SU-DHL-6 (cell line): ENCODE measurements around the gene SKIL.

ENCODE experiments used
- H2AFZ ChIP-seq: fragments of 200-600 bp; sonication (generic); 2 replicates; pipeline ENCODE4 v1.6.1; 2014; ENCODE audit warnings: low read depth, mild to moderate bottlenecking, moderate library complexity, mixed read lengths, antibody characterized with exemption, low read length; ENCODE audit not compliant: severe bottlenecking
- H3F3A ChIP-seq: fragments of 200-600 bp; shearing (Covaris generic); 2 replicates; pipeline ENCODE4 v1.6.0; 2016; ENCODE audit warnings: antibody characterized with exemption, mild to moderate bottlenecking; ENCODE audit not compliant: insufficient read depth
- H3K27ac ChIP-seq: fragments of 200-600 bp; sonication (generic); 2 replicates; pipeline ENCODE4 v1.5.1; 2016; ENCODE audit warnings: low read depth, mild to moderate bottlenecking, low read length, moderate library complexity, mixed read lengths
- H3K27me3 ChIP-seq: fragments of 200-600 bp; sonication (generic), shearing (Covaris generic); 2 replicates; pipeline ENCODE4 v1.6.0; 2014; ENCODE audit warnings: mild to moderate bottlenecking, low read length
- H3K36me3 ChIP-seq: fragments of 200-600 bp; sonication (generic); 2 replicates; pipeline ENCODE4 v1.6.1; 2014; ENCODE audit warnings: mild to moderate bottlenecking, low read length, mixed read lengths
- H3K4me2 ChIP-seq: fragments of 300-600, 200-600 bp; shearing (Covaris generic), sonication (generic); 2 replicates; pipeline ENCODE4 v1.6.0; 2014; ENCODE audit warnings: low read length, low read depth, mild to moderate bottlenecking; ENCODE audit not compliant: poor library complexity, severe bottlenecking
- H3K4me3 ChIP-seq: fragments of 200-600 bp; sonication (generic); 2 replicates; pipeline ENCODE4 v1.5.1; 2014; ENCODE audit warnings: antibody characterized with exemption, low read length, mild to moderate bottlenecking, mixed read lengths; ENCODE audit not compliant: insufficient read depth, poor library complexity, severe bottlenecking
- H3K79me2 ChIP-seq: fragments of 200-600 bp; sonication (generic); 2 replicates; pipeline ENCODE4 v1.6.1; 2014; ENCODE audit warnings: mild to moderate bottlenecking, low read length, moderate library complexity; ENCODE audit not compliant: insufficient read depth
- H3K9ac ChIP-seq: fragments of 200-600 bp; sonication (generic); 2 replicates; pipeline ENCODE4 v1.7.0; 2014; ENCODE audit warnings: mild to moderate bottlenecking, low read length
- H3K9me2 ChIP-seq: fragments of 200-600 bp; sonication (generic); replicated peaks from 2 replicates; pipeline ENCODE4 v1.6.1; 2014; ENCODE audit warnings: low read length; ENCODE audit not compliant: insufficient read depth
- H3K9me3 ChIP-seq: fragments of 200-600 bp; sonication (generic); 2 replicates; pipeline ENCODE4 v1.6.1; 2014; ENCODE audit warnings: low read length, mixed read lengths; ENCODE audit not compliant: insufficient read depth
- H4K20me1 ChIP-seq: fragments of 200-600 bp; sonication (generic); 2 replicates; pipeline ENCODE4 v1.6.1; 2014; ENCODE audit warnings: low read depth, mild to moderate bottlenecking, antibody characterized with exemption, low read length, moderate library complexity, mixed read lengths
- CTCF ChIP-seq: fragments of 200-600 bp; sonication (generic); IDR thresholded peaks from one replicate; pipeline ENCODE4 v1.5.1; 2017; ENCODE audit warnings: antibody characterized with exemption, mild to moderate bottlenecking, low read length, moderate library complexity; ENCODE audit not compliant: insufficient read depth, poor library complexity, severe bottlenecking
- EZH2phosphoT487 ChIP-seq: fragments of 200-600 bp; sonication (generic), shearing (Covaris generic); conservative IDR thresholded peaks from 2 replicates; pipeline ENCODE4 v1.6.1; 2018; ENCODE audit warnings: mild to moderate bottlenecking, antibody characterized with exemption, low read length, moderate library complexity, mixed read lengths

SKIL gene

DNA sequence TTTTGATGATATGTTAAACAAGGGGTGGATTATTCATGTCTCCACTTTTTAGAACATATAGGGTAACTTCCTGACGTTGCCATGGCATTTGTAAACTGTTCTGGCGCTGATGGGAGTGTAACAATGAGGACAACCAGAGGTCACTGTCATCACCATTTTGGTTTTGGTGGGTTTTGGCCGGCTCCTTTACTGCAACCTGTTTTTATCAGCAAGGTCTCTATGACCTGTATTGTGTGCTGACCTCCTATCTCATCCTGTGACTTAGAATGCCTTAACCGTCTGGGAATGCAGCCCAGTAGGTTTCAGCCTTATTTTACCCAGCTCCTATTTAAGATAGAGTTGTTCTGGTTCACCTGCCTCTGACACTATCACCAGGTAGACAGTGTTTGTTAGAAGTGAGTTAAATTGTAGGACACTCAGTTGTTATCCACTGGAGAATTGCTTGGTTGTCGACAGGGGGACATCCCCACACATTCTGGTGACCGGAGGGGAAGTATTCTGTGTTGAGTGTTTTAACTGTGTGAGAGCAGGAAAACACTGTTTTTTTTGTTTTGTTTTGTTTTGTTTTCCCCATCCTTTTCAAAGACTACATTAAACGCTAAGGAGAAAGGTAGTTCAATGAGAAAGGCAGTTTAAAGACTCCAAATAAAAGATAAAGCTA, 36.9 kb upstream of the SKIL start:
- Histone ChIP-seq H3K79me2 (no peaks in the 10 kb centered on the region), H2AFZ (no peak overlapping the region)
- TF ChIP-seq EZH2phosphoT487: no peak
- no peak for TF ChIP-seq CTCF

DNA sequence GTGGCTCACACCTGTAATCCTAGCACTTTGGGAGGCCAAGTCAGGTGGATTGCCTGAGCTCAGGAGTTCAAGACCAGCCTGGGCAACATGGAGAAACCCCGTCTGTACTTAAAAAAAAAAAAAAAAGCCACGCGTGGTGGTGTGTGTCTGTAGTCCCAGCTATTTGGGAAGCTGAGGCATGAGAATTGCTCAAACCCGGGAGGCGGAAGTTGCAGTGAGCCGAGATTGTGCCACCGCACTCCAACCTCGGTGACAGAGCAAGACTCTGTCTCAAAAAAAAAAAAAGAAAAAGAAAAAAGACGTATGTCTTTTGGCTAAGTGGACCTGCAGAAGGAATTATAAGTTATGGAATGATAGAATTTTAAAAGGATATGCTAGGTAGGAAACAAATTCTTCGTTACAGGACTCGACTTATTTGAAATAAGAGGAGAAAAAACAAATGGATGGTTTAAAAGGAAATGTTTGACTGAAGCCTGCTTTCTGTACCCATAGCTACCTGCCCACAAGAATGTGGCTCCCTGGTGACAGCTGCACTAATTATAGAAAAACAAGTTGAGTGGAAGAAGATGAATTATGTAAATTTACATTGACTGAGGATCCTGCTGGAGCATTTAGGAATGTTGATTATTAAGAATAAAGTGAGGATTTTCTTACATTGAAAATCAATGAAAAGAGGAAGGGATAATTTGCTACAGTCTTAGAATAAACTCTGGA, 36.0 kb upstream of the SKIL start:
- Histone ChIP-seq H3K9me3 (no peaks in the 10 kb centered on the region), H4K20me1 (no peaks in the 10 kb centered on the region), H3K4me3 (no peak overlapping the region), H3K36me3 (no peaks in the 10 kb centered on the region), H3F3A (no peaks in the 10 kb centered on the region), H2AFZ (no peak overlapping the region), H3K4me2 (no peak overlapping the region), H3K9ac (no peak overlapping the region), H3K79me2 (no peaks in the 10 kb centered on the region), H3K27ac (no peak overlapping the region), H3K27me3 (no peaks in the 10 kb centered on the region), H3K9me2 (no peaks in the 10 kb centered on the region)
- TF ChIP-seq CTCF (no peak), EZH2phosphoT487 (no peak)

More for the DNA sequence above, 36.9 kb upstream of the SKIL start:
- Histone ChIP-seq H3K9me2 (no peaks in the 10 kb centered on the region), H3F3A (no peaks in the 10 kb centered on the region), H3K4me3 (no peak overlapping the region), H3K36me3 (no peaks in the 10 kb centered on the region), H3K27ac (no peak overlapping the region), H3K4me2 (no peak overlapping the region), H3K9ac (no peak overlapping the region), H3K9me3 (no peaks in the 10 kb centered on the region), H3K27me3 (no peaks in the 10 kb centered on the region), H4K20me1 (no peaks in the 10 kb centered on the region)

GRCh38 chr3:170322566-170323269, 34.8 kb upstream of the SKIL start:
- Histone ChIP-seq H4K20me1 (no peaks in the 10 kb centered on the region), H3K9me2 (no peaks in the 10 kb centered on the region), H3K4me3 (no peak overlapping the region), H3F3A (no peaks in the 10 kb centered on the region), H3K4me2 (no peak overlapping the region), H2AFZ (no peak overlapping the region), H3K36me3 (no peaks in the 10 kb centered on the region), H3K27me3 (no peaks in the 10 kb centered on the region), H3K9me3 (no peaks in the 10 kb centered on the region), H3K27ac (no peak overlapping the region), H3K79me2 (no peaks in the 10 kb centered on the region), H3K9ac (no peak overlapping the region)
- TF ChIP-seq CTCF (no peak), EZH2phosphoT487 (no peak)
